HG03520 (cell line): ENCODE results near the gene DCAF6.

Source experiments
- ATAC-seq: cut with Tn5 transposase; IDR thresholded peaks from one replicate; pipeline ENCODE4 v1.9.1; 2021; ENCODE audit warnings: mild to moderate bottlenecking, moderate library complexity; ENCODE audit not compliant: unreplicated experiment

DCAF6 gene

DNA sequence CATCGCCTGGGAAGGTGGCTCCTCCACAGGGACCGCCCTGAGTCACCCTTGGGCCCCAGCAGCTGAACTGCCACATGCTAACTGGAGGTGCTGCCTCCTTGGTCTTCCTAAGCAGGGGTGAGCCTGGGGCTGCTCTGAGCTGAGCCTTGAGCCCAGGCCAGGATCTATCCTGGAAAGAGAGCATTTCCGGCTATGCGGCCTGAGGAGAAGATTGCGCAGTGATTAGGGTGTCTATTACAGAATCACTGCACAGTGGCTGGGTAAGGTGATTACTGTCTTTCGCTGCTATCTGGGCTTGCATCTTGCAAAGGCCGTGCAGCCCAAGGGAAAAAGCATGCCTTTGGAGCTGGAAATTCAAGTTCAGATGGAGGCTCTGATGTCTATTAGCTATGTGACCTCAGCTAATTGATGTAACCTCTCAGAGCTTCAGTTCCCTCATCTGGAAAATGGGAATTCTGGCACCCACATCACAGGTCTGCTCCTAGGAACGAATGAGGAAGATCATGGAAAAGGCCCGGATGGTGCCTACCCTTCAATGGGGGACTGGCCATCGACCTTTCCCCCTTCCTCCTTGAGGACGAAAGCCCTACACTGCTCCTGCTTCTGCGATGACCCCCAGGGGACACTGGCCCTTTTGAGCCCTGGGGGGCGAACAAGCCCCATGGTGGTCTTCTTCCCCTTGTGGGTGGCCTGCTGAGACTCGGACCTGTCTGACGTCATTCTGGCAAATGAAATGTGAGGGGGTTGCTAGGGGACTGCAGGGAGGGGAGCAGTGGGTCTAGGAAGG lies 162.2 kb downstream of the DCAF6 start:
- no peak for ATAC-seq

DNA sequence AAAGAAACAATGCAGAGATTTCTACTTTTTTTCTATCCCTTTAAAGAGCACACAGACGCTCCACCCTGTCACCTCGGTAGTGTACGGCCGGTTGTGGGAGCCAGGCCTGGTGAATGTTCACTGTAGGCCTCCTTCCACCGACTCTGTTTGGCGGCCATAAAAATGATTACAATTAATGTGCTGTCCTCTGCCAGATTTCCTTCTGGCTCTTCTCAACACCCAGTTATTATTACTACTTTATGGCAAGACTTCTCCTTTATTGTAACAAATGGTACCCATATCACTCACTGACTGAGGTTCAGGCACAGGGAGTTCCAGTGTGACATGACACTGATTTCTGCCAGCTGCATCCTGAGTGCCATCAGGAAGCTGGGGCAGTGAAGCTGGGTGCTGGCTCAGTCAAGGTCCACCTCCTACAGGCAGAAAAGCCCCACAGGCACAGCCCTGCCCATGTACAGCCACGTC lies 162.9 kb downstream of the DCAF6 start:
- ATAC-seq = no peak

DNA sequence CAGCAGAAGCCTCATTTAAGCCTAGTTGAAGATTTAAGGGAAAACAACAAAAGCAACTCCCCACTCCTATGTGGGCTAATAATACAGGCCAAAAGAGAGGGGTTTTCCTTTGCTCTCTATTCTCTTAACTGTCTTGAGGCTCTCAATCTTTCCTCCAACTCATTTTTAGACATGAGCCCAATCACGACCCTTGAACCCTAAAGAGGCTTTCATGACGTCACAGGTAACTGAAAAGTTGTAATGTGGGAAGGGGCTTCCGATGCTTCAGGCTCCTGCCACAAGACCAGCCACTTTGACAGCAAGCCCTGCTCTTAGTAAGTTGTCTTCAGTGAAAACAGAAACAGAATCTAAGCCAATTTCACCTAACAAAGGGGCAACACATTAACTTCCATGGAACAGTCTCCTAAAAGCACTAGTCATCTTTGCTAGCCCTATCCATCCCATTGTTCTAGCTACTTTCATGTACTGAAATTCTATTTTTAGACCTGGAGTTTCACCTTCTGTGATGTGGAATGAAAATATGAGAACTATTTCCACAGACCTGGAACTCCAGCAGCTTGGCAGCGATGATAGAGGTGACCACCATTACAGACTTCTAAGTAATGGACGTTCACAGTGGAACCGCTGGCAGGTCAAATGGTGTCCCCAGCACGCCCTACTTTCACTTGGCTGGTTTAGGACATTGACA lies 164.0 kb downstream of the DCAF6 start:
- ATAC-seq = no peak

DNA sequence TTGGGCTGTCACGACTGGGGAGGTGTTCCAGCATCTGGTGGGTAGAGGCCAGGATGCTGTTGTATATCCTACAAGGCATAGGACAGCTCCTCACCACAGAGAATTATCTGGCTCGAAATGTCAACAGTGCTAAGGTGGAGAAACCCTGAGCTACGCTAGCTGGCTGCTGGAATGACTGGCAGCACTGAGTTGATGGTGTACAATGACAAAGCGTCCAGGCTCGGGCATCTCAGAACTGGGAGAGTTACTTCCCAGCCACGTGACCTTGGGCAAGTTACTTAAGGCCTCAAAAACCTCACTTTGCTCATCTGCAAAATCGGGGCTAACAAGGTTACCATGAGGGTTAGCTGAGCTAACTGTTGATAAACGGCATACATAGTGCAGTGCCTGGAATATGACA lies 164.9 kb downstream of the DCAF6 start:
- ATAC-seq = no peak

DNA sequence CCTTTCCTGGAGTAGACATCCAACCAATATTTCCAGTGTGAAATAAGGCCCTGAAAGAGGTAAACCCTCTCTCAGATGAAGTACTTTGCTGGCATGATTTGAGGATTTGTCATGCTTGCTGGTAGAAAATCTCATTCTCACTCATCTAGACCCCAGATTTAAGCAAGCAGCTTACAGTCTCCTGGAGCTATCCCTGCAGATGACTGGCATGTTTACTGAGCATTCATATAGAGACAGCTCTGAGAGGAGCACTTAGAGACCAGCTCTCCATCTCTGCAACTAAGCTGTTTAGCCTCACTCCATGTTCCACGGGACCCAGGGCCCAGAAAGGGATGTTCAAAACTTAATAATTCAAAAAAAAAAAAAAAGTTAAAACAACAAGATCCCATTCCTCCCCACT lies 166.0 kb downstream of the DCAF6 start:
- ATAC-seq = no peak

DNA sequence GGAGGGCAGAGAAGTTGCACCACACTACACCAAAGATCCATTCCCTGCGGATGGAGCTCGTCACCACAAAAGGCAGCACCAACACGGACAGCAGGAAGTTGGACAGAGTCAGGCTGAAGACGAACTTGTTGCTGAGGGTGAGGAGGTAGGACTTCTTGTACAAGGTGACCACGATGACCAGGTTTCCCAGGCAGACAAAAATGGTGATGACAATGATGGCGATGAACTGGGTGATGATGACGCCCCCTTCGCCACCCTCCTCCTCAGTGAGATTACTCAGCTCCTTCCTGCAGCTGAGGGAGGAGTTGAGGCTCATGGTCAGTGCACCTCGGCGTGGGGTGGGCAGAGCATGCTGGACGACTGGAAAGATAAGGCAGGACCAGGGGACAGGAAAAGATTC lies 168.1 kb downstream of the DCAF6 start:
- ATAC-seq = no peak

DNA sequence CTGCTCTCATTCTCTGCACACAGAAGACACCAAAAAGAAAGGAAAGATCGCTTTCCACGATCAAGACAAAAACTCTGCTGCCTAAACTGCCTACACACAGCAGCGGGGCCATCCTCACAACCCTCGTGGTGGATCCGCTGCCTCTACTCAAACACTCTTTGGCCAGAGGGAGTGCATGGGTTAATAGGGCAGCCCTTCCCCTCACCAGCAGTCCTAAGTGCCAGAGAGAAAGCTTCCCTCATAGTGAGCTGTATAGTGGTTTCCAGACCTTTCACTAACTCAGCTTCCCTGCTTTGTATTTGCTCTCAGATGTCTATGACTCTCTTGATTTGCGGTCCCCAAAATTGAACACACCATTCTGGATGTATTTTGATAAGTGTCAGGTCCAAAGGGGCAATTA lies 169.4 kb downstream of the DCAF6 start:
- no peak for ATAC-seq

DNA sequence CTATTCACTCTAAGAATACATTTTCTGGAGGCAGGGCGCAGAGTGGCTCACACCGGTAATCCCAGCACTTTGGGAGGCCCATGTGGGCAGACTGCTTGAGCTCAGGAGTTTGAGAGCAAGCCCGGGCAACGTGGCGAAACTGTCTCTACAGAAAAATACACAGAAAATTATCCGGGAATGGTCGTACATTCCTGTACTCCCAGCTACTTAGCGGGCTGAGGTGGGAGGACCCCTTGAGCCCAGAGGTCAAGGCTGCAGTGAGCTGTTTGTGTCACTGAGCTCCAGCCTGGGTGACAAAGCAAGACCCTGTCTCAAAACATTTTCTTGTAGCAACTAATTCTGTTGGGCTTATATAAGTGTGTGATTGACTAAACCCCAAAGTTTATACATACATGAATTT lies 169.8 kb downstream of the DCAF6 start:
- no peak for ATAC-seq

DNA sequence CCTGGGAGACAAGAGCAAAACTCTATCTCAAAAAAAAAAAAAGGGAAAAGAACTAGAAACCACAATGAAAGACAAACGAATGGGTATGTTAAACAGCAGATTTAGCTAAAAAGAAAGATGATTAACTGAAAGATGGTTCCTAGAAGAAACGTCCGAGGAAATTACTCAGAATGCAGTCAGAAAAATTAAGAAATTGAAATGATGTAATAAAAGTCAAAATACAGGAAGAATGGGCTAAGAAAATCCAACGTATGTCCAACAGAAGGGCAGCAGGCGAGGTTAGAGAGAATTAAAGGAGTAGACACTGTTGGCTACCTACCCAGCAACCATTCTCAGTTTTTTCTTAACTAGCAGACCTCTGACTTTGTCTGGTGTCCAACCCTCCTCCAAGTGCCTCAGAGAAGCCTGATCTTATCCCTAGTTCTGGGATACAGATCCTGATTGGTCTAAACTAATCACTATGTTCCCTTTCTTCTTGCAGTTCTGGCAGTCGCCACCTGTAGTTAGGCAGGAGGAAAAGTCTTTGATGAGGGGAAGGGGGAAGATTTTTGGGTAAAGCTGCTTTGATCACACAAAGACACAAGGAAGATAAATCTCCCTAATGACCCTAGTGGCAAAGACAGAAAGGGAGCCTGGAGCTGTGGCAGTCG lies 174.5 kb downstream of the DCAF6 start:
- ATAC-seq = no peak

DNA sequence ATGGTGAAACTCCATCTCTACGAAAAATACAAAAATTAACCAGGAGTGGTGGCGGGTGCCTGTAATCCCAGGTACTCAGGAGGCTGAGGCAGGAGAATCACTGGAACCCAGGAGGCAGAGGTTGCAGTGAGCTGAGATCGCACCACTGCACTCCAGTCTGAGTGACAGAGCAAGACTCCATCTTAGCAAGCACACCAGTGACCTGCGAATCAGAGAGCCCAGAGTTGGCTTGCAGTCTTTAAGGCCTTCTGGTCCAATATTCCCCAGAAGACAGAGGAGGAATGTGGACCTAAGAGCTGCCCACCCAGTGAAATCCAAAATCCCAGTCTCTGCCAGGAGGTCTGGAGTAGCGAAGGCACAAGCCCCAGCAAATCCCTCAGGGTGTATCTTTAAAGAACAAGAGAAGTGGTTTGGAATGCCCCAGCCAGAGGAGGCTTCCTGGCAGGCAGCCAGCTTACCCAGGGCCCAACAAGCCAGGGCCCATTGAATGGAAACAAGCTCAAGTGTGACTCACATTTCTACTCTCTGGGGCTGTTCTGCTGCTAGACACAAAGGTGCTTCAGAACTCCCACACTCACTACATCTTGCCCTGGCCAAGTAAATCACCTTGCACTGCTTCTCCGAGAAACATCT lies 176.3 kb downstream of the DCAF6 start:
- ATAC-seq = no peak

DNA sequence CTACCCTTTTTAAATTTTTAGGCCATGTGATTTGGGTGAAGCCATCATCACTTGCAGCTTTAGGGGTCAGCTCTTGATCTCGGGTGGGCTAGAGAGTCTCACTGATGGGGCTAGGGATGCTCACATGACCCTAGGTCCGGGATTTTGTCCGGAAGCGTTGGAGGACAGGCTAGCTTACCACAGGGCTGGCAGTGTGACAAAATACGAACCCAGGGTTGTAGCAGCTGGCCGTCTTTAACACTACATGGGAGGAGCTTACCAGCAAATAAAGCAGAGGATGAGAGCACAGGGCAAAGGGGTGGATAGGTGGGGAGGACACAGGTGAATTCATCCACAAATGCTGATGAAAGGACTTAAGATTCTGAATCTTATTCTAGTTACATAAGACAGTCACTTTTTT lies 178.4 kb downstream of the DCAF6 start:
- no peak for ATAC-seq

DNA sequence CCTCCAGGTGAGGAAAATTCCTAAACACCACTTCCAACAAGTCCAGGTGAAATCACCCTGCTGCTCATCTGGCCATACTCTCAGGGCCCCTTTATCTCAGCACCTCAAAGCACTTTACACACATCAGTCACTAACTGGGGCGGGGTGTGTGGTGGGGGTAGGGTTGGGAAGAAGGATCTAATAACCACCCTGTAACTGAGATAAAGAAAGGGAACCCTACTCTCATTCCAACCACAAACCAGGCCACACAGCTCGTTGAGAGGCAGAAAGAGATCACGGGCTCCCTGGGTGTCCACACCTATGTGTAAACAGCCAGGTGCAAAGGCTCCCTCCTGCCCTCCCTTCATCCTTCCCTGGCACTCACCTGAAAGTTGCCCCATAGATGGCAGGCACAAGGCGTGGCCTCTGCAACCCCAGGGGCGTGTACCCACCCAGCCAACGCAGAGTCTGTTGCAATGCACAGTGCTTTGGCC lies 179.9 kb downstream of the DCAF6 start:
- ATAC-seq = no peak

DNA sequence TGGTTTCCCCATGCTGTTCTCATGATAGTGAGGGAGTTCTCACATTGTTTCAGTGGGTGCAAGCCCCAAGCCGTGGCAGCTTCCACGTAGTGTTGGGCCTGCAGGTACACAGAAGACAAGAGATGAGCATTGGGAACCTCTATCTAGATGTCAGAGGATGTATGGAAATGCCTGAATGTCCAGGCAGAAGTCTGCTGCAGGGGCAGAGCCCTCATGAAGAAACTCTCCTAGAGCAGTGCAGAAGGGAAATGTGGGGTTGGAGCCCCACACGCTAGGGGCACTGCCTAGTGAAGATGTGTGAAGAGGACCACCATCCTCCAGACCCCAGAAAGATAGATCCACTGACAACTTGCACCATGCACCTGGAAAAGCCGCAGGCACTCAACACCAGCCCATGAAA lies 183.3 kb downstream of the DCAF6 start:
- ATAC-seq = no peak

DNA sequence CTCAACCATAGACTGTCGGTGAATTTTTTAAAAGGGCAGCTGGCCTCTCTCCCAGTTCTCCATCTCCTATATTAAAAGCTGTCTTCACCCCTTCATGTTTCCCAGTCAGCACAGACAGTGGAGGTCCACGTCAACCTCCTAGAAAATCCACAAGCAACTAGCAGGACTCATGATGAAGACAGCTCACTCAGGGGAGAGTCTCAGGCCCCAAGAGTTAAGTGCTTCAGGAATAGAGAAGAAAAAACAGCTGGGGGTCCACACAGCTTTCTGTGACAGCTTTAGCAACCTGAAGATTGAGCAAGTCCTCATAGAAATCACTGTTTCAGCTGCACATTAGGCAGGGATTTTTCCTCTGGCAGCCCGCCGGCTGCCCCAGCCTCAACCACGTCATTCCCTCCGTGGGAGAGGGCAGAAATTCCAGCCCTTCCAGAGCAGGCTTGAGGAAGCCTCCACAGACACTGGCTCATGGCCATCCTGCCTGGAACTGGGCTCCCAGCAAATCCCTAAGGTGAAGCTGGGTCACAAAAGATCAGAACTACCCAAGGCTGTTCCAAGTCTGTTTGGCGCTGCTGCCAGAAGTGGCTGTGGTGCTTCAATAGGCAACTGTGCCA lies 185.0 kb downstream of the DCAF6 start:
- ATAC-seq = no peak

DNA sequence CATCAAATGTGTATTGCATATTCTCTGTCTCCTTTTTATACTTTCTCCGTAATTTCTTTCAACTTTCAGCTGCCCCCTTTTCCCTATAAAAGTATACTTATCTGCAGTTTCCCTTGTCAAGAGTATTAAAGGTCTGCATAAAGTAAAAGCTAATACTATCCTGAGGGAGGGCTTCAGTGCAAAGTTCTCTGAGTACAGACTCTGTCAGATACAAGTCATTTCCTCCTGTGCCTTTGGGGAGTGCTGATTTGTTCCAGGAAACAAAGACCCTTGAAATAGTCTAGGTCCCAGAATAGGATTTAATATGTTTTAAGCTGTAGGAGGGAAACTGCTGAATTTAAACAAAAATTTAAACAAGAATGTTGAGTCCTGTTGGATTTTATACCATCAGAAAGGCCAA lies 188.6 kb downstream of the DCAF6 start:
- ATAC-seq = no peak
